ENCODE measurements around the gene CNTN5. TPM values are rescaled to one million over a fixed set of nuclear protein-coding genes. Genes with fewer than 3 reads are reported as not detected.
"Not testable (repeated sequence)": the region's sequence is repeated elsewhere in the genome, so short reads cannot be mapped to it uniquely, and the experiment has no call there.

The CNTN5 gene
- polyA plus RNA-seq, 1 donor from 2014 or later: 1.1 TPM

DNA sequence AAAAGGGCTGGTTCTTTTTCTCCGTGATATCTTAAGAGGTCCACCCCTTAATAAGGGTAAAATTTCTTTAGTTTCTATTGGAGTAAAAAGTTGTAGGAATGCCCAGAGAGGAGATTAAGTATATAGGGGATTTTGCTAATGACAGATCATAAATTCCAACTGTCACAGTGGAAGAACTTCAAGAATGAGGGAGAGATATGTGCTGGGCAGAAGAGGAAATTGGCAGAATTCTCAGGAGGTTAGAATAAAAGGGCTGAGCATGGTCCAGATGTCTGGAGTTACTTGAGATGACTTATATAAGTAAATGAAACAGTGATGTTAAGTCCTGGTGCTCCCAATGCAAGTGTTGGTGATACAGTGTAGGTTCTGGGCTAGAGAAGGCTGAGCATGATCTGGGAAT is 1248.8 kb downstream of the CNTN5 start:
- Histone ChIP-seq H3K27me3 (ENCODE audit: insufficient read depth, low read depth, low read length) (no peaks in the 10 kb centered on the region), H3K9ac (ENCODE audit: low read length) (no peak overlapping the region), H3K9me2 (ENCODE audit: insufficient read depth, low read length) (no peaks in the 10 kb centered on the region), H3K27ac (ENCODE audit: low read length) (no peak overlapping the region), H3K79me2 (replicated peaks; ENCODE audit: insufficient read depth, low read length) (no peaks in the 10 kb centered on the region), H3K36me3 (ENCODE audit: insufficient read depth, low read length) (no peaks in the 10 kb centered on the region), H3F3A (ENCODE audit: insufficient read depth, low read length, poor library complexity, severe bottlenecking) (no peaks in the 10 kb centered on the region), H4K20me1 (ENCODE audit: insufficient read depth) (no peaks in the 10 kb centered on the region), H3K4me2 (ENCODE audit: low read length) (no peak overlapping the region), H3K9me3 (ENCODE audit: low read length) (no peaks in the 10 kb centered on the region), H2AFZ (ENCODE audit: low read depth, low read length) (no peak overlapping the region), H3K4me3 (ENCODE audit: low read length) (no peak overlapping the region)
- TF ChIP-seq TAF1 (IDR thresholded peaks at IDR 0.05; ENCODE audit: low read depth) (no peak), EZH2 (IDR thresholded peaks at IDR 0.05; ENCODE audit: borderline replicate concordance, insufficient read depth, low read length, poor library complexity, severe bottlenecking) (no peak), RAD21 (conservative IDR thresholded peaks at IDR 0.05) (no peak), SMC3 (conservative IDR thresholded peaks at IDR 0.05; ENCODE audit: poor library complexity) (no peak), EP300 (conservative IDR thresholded peaks at IDR 0.05; ENCODE audit: poor library complexity, severe bottlenecking) (no peak), POLR2AphosphoS5 (IDR thresholded peaks at IDR 0.05) (no peak), MXI1 (conservative IDR thresholded peaks at IDR 0.05; ENCODE audit: poor library complexity, severe bottlenecking) (no peak)
- TF ChIP-seq, protein P1, sequence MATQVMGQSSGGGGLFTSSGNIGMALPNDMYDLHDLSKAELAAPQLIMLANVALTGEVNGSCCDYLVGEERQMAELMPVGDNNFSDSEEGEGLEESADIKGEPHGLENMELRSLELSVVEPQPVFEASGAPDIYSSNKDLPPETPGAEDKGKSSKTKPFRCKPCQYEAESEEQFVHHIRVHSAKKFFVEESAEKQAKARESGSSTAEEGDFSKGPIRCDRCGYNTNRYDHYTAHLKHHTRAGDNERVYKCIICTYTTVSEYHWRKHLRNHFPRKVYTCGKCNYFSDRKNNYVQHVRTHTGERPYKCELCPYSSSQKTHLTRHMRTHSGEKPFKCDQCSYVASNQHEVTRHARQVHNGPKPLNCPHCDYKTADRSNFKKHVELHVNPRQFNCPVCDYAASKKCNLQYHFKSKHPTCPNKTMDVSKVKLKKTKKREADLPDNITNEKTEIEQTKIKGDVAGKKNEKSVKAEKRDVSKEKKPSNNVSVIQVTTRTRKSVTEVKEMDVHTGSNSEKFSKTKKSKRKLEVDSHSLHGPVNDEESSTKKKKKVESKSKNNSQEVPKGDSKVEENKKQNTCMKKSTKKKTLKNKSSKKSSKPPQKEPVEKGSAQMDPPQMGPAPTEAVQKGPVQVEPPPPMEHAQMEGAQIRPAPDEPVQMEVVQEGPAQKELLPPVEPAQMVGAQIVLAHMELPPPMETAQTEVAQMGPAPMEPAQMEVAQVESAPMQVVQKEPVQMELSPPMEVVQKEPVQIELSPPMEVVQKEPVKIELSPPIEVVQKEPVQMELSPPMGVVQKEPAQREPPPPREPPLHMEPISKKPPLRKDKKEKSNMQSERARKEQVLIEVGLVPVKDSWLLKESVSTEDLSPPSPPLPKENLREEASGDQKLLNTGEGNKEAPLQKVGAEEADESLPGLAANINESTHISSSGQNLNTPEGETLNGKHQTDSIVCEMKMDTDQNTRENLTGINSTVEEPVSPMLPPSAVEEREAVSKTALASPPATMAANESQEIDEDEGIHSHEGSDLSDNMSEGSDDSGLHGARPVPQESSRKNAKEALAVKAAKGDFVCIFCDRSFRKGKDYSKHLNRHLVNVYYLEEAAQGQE (IDR thresholded peaks at IDR 0.05; ENCODE audit: borderline replicate concordance): no peak

DNA sequence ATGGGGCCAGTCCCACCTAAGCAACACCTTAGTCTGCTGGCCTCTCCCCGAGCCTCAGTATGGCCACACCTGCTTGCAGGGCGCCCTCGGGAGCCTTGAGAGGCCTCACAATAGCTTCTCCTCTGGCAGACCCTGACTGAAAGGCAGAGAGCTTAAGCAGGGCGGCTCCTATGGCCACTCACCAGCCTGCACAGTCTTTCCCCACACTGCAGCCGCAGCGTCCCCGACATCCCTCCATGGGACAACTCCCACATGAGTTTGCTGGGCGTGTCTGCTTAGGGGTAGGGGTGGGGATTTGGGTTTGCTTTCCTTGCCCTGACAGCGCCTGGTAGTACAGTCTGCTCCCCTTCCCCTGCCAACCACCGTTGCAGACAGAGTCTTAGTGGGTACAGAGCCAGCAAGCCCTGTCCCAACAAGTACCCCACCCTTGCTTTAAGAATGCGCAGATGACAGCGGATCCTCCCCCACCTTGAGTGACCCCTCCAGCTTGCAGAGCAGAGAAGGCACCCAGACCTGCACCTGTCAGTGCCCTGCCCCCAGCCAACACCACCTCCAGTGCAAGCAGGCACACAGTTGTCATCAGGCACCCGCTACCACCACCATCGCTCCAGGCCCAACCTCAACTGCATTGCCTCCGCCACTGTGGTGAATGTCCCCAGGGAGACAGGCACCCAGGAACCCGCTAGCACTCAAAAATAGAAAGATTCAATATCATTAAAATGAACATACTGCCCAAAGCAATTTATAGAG is 1252.5 kb downstream of the CNTN5 start:
- Histone ChIP-seq H3K36me3 (ENCODE audit: insufficient read depth, low read length) (no peaks in the 10 kb centered on the region), H4K20me1 (ENCODE audit: insufficient read depth) (no peaks in the 10 kb centered on the region), H3K9ac (ENCODE audit: low read length) (no peak overlapping the region), H3K9me2 (ENCODE audit: insufficient read depth, low read length) (no peaks in the 10 kb centered on the region), H3K9me3 (ENCODE audit: low read length) (no peaks in the 10 kb centered on the region), H3F3A (ENCODE audit: insufficient read depth, low read length, poor library complexity, severe bottlenecking) (no peaks in the 10 kb centered on the region), H3K27me3 (ENCODE audit: insufficient read depth, low read depth, low read length) (no peaks in the 10 kb centered on the region), H2AFZ (ENCODE audit: low read depth, low read length) (no peak overlapping the region), H3K79me2 (replicated peaks; ENCODE audit: insufficient read depth, low read length) (no peaks in the 10 kb centered on the region), H3K27ac (ENCODE audit: low read length) (no peak overlapping the region), H3K4me3 (ENCODE audit: low read length) (no peak overlapping the region), H3K4me2 (ENCODE audit: low read length) (no peak overlapping the region)
- TF ChIP-seq RAD21 (conservative IDR thresholded peaks at IDR 0.05) (no peak), POLR2AphosphoS5 (IDR thresholded peaks at IDR 0.05) (no peak), SMC3 (conservative IDR thresholded peaks at IDR 0.05; ENCODE audit: poor library complexity) (no peak), TAF1 (IDR thresholded peaks at IDR 0.05; ENCODE audit: low read depth) (no peak), EP300 (conservative IDR thresholded peaks at IDR 0.05; ENCODE audit: poor library complexity, severe bottlenecking) (no peak)
- TF ChIP-seq, protein P2, sequence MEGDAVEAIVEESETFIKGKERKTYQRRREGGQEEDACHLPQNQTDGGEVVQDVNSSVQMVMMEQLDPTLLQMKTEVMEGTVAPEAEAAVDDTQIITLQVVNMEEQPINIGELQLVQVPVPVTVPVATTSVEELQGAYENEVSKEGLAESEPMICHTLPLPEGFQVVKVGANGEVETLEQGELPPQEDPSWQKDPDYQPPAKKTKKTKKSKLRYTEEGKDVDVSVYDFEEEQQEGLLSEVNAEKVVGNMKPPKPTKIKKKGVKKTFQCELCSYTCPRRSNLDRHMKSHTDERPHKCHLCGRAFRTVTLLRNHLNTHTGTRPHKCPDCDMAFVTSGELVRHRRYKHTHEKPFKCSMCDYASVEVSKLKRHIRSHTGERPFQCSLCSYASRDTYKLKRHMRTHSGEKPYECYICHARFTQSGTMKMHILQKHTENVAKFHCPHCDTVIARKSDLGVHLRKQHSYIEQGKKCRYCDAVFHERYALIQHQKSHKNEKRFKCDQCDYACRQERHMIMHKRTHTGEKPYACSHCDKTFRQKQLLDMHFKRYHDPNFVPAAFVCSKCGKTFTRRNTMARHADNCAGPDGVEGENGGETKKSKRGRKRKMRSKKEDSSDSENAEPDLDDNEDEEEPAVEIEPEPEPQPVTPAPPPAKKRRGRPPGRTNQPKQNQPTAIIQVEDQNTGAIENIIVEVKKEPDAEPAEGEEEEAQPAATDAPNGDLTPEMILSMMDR (IDR thresholded peaks at IDR 0.05; ENCODE audit: poor library complexity, severe bottlenecking): no peak

DNA sequence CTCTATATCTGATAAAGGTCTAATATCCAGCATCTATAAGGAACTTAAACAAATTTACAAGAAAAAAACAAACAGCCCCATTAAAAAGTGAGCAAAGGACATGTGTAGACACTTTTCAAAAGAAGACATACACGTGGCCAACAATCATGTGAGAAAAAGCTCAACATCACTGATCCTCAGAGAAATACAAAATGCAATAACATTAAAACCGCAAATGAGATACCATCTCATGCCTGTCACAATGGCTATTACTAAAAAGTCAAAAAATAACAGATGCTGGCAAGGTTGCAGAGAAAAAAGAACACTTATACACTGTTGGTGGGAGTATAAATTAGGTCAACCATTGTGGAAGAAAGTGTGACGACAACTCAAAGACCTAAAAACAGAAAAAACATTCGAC is 1253.7 kb downstream of the CNTN5 start:
- not testable (repeated sequence) for H4K20me1 ChIP-seq (ENCODE audit: insufficient read depth); H3K36me3 ChIP-seq (ENCODE audit: insufficient read depth, low read length); H3F3A ChIP-seq (ENCODE audit: insufficient read depth, low read length, poor library complexity, severe bottlenecking); H3K9me2 ChIP-seq (ENCODE audit: insufficient read depth, low read length); H3K79me2 ChIP-seq (replicated peaks; ENCODE audit: insufficient read depth, low read length); H3K9me3 ChIP-seq (ENCODE audit: low read length); H3K27ac ChIP-seq (ENCODE audit: low read length); H2AFZ ChIP-seq (ENCODE audit: low read depth, low read length); H3K4me2 ChIP-seq (ENCODE audit: low read length); H3K9ac ChIP-seq (ENCODE audit: low read length); H3K27me3 ChIP-seq (ENCODE audit: insufficient read depth, low read depth, low read length); H3K4me3 ChIP-seq (ENCODE audit: low read length)
